LoVo (cell line): ENCODE data around the gene UNC13B.

Experiments used
- DNase-seq: peaks from one replicate; pipeline ENCODE4 v3.0.0-alpha.2; 2016; ENCODE audit warnings: low spot score

Gene UNC13B

GRCh38 chr9:35335164-35335563, 173.4 kb downstream of the UNC13B start:
- no peak for DNase-seq

- DNase-seq = no peak
Observed at GRCh38 chr9:35338086-35338485, 176.3 kb downstream of the UNC13B start.

GRCh38 chr9:35338561-35339274, 176.9 kb downstream of the UNC13B start:
- DNase-seq = no peak

GRCh38 chr9:35340046-35340445, 178.2 kb downstream of the UNC13B start:
- no peak for DNase-seq

- no peak for DNase-seq
Observed at GRCh38 chr9:35341021-35341420, 179.2 kb downstream of the UNC13B start.

GRCh38 chr9:35341585-35341984, 179.8 kb downstream of the UNC13B start:
- no peak for DNase-seq

- no peak for DNase-seq
Observed at GRCh38 chr9:35342221-35342958, 180.6 kb downstream of the UNC13B start.

GRCh38 chr9:35348109-35348508, 186.3 kb downstream of the UNC13B start:
- no peak for DNase-seq

GRCh38 chr9:35349287-35349990, 187.6 kb downstream of the UNC13B start:
- DNase-seq = no peak

GRCh38 chr9:35350212-35350611, 188.4 kb downstream of the UNC13B start:
- no peak for DNase-seq

GRCh38 chr9:35350827-35351549, 189.2 kb downstream of the UNC13B start:
- no peak for DNase-seq

- no peak for DNase-seq
Observed at GRCh38 chr9:35353731-35354365, 192.0 kb downstream of the UNC13B start.

- DNase-seq = no peak
Observed at GRCh38 chr9:35355939-35356338, 194.1 kb downstream of the UNC13B start.

- no peak for DNase-seq
Observed at GRCh38 chr9:35357116-35357515, 195.3 kb downstream of the UNC13B start.

GRCh38 chr9:35357826-35358225, 196.0 kb downstream of the UNC13B start:
- DNase-seq = no peak

- DNase-seq = no peak
Observed at GRCh38 chr9:35364817-35365585, 203.2 kb downstream of the UNC13B start.

GRCh38 chr9:35366627-35367026, 204.8 kb downstream of the UNC13B start:
- DNase-seq = no peak

- no peak for DNase-seq
Observed at GRCh38 chr9:35367451-35367850, 205.6 kb downstream of the UNC13B start.

GRCh38 chr9:35370241-35370640, 208.4 kb downstream of the UNC13B start:
- no peak for DNase-seq

- DNase-seq = no peak
Observed at GRCh38 chr9:35374436-35374835, 212.6 kb downstream of the UNC13B start.

GRCh38 chr9:35374910-35375309, 213.1 kb downstream of the UNC13B start:
- DNase-seq = no peak
